ENCODE results near the gene SEC16A. TPM values are rescaled to one million over a fixed set of nuclear protein-coding genes. Genes with fewer than 3 reads are reported as not detected.

The SEC16A gene
- total RNA-seq, 4 donors from 2014 or later: 45.6 to 64.8 (median 56.5) TPM

- ATAC-seq (ENCODE audit: low FRiP score) (no peak), DNase-seq (ENCODE audit: low spot score) (no peak)
- no peak for TF ChIP-seq CTCF (IDR thresholded peaks at IDR 0.05)
These were observed 1.6 kb upstream of the SEC16A start for GRCh38 chr9:136484153-136485048.

GRCh38 chr9:136483589-136484152, 831 bp upstream of the SEC16A start:
- no peak for TF ChIP-seq CTCF (IDR thresholded peaks at IDR 0.05)
- peak; percentile 73 for DNase-seq (ENCODE audit: low spot score)
- peak; percentile 68 for ATAC-seq (ENCODE audit: low FRiP score)

- ATAC-seq (ENCODE audit: low FRiP score) (no peak), DNase-seq (ENCODE audit: low spot score) (no peak)
- no peak for TF ChIP-seq CTCF (IDR thresholded peaks at IDR 0.05)
These were observed 621 bp downstream of the SEC16A start for GRCh38 chr9:136482046-136482792.

GRCh38 chr9:136481558-136481957, 1.3 kb downstream of the SEC16A start:
- DNase-seq (ENCODE audit: low spot score): no peak
- no peak for ATAC-seq (ENCODE audit: low FRiP score)
- no peak for TF ChIP-seq CTCF (IDR thresholded peaks at IDR 0.05)

GRCh38 chr9:136476369-136477150, 6.3 kb downstream of the SEC16A start:
- no peak for ATAC-seq (ENCODE audit: low FRiP score)
- TF ChIP-seq CTCF (IDR thresholded peaks at IDR 0.05): no peak
- DNase-seq (ENCODE audit: low spot score): no peak

- no peak for ATAC-seq (ENCODE audit: low FRiP score)
- DNase-seq (ENCODE audit: low spot score): no peak
- TF ChIP-seq CTCF (IDR thresholded peaks at IDR 0.05): no peak
These were observed 7.6 kb downstream of the SEC16A start for GRCh38 chr9:136474974-136475865.

Data from omental fat pad (tissue), 4 donors.